Measurements from ENCODE around the gene HOOK2.

- no peak for TF ChIP-seq EZH2 (IDR thresholded peaks at IDR 0.05; ENCODE audit: low read depth, low read length, severe bottlenecking)
- TF ChIP-seq EGR1 (IDR thresholded peaks at IDR 0.05; ENCODE audit: borderline replicate concordance, low read depth, low read length) = no peak
- TF ChIP-seq, protein P1, sequence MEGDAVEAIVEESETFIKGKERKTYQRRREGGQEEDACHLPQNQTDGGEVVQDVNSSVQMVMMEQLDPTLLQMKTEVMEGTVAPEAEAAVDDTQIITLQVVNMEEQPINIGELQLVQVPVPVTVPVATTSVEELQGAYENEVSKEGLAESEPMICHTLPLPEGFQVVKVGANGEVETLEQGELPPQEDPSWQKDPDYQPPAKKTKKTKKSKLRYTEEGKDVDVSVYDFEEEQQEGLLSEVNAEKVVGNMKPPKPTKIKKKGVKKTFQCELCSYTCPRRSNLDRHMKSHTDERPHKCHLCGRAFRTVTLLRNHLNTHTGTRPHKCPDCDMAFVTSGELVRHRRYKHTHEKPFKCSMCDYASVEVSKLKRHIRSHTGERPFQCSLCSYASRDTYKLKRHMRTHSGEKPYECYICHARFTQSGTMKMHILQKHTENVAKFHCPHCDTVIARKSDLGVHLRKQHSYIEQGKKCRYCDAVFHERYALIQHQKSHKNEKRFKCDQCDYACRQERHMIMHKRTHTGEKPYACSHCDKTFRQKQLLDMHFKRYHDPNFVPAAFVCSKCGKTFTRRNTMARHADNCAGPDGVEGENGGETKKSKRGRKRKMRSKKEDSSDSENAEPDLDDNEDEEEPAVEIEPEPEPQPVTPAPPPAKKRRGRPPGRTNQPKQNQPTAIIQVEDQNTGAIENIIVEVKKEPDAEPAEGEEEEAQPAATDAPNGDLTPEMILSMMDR (IDR thresholded peaks at IDR 0.05; ENCODE audit: control extremely low read depth in 1 of 3, insufficient read depth in 1 of 3, low read depth in 1 of 3, low read length in 3 of 3) = no peak
- TF ChIP-seq BRCA1 (IDR thresholded peaks at IDR 0.05; ENCODE audit: low read depth, low read length) = no peak
- TF ChIP-seq TEAD4 (IDR thresholded peaks at IDR 0.05; ENCODE audit: low read depth, low read length) = no peak
- no peak for TF ChIP-seq ZNF274 (IDR thresholded peaks at IDR 0.05; ENCODE audit: borderline replicate concordance, extremely low read depth, low read length)
- no peak for TF ChIP-seq POLR2A (IDR thresholded peaks at IDR 0.05; ENCODE audit: control extremely low read depth in 1 of 2, low read depth in 2 of 2, low read length in 2 of 2)
- no peak for TF ChIP-seq POLR2AphosphoS5 (IDR thresholded peaks at IDR 0.05; ENCODE audit: low read depth, low read length)
- TF ChIP-seq RBBP5 (IDR thresholded peaks at IDR 0.05; ENCODE audit: borderline replicate concordance, low read depth, low read length) = no peak
- no peak for TF ChIP-seq USF2 (IDR thresholded peaks at IDR 0.05; ENCODE audit: low read length)
- TF ChIP-seq FOSL1 (IDR thresholded peaks at IDR 0.05; ENCODE audit: insufficient read depth, low read depth, low read length) = no peak
- no peak for TF ChIP-seq CBX5 (IDR thresholded peaks at IDR 0.05; ENCODE audit: low read depth, low read length)
- no peak for TF ChIP-seq RFX5 (IDR thresholded peaks at IDR 0.05; ENCODE audit: borderline replicate concordance, low read depth, low read length)
- TF ChIP-seq ATF2 (IDR thresholded peaks at IDR 0.05; ENCODE audit: low read length) = no peak
These were observed 2.9 kb upstream of the HOOK2 start for GRCh38 chr19:12778017-12778904.
